HepG2 (cell line): ENCODE data around the gene SUN5. TPM values are rescaled to one million over a fixed set of nuclear protein-coding genes. Genes with fewer than 3 reads are reported as not detected.
A peak's percentile ranks its signal among the peaks of the same experiment; 100 is the strongest.

Experiments used
- ARID4A ChIP-seq: sonication (generic); formaldehyde crosslinking; IDR thresholded peaks from 2 replicates; pipeline ENCODE4 v1.5.0; 2020; ENCODE audit warnings: mild to moderate bottlenecking, missing genetic modification reagents, borderline replicate concordance
- BHLHE40 ChIP-seq: IDR thresholded peaks from 2 replicates; pipeline ENCODE4 v1.6.1; 2011; ENCODE audit warnings: low read length, improper control_type of control experiment
- CSRNP1 ChIP-seq: sonication (generic); formaldehyde crosslinking; IDR thresholded peaks from 2 replicates; pipeline ENCODE4 v1.8.1; 2023; ENCODE audit warnings: mild to moderate bottlenecking, missing genetic modification reagents
- DNMT1 ChIP-seq: sonication (generic); formaldehyde crosslinking; IDR thresholded peaks from 2 replicates; pipeline ENCODE4 v1.5.1; 2020; ENCODE audit warnings: mild to moderate bottlenecking, missing genetic modification reagents
- E2F1 ChIP-seq: sonication (generic); formaldehyde crosslinking; IDR thresholded peaks from 2 replicates; pipeline ENCODE4 v1.5.0; 2020; ENCODE audit warnings: missing genetic modification reagents
- IRX3 ChIP-seq: sonication (generic); formaldehyde crosslinking; IDR thresholded peaks from 2 replicates; pipeline ENCODE4 v1.8.1; 2023; ENCODE audit warnings: mild to moderate bottlenecking, low read depth, missing genetic modification reagents, borderline replicate concordance
- MLX ChIP-seq: IDR thresholded peaks from 2 replicates; pipeline ENCODE4 v1.6.1; 2016
- RARA ChIP-seq: IDR thresholded peaks from 2 replicates; pipeline ENCODE4 v1.6.1; 2016; ENCODE audit warnings: missing genetic modification reagents, missing compliant biosample characterization
- REXO4 ChIP-seq: sonication (generic); formaldehyde crosslinking; IDR thresholded peaks from 2 replicates; pipeline ENCODE4 v1.8.0; 2022; ENCODE audit warnings: missing genetic modification reagents, mild to moderate bottlenecking, borderline replicate concordance
- SALL1 ChIP-seq: sonication (generic); formaldehyde crosslinking; IDR thresholded peaks from 2 replicates; pipeline ENCODE4 v1.8.0; 2022; ENCODE audit warnings: mild to moderate bottlenecking, missing genetic modification reagents
- SNAPC2 ChIP-seq: sonication (generic); formaldehyde crosslinking; IDR thresholded peaks from 2 replicates; pipeline ENCODE4 v1.8.1; 2022; ENCODE audit warnings: mild to moderate bottlenecking, missing genetic modification reagents
- ZBTB43 ChIP-seq: sonication (generic); formaldehyde crosslinking; conservative IDR thresholded peaks from 2 replicates; pipeline ENCODE4 v1.4.0; 2020; ENCODE audit warnings: missing genetic modification reagents
- ZC3H13 ChIP-seq: sonication (generic); formaldehyde crosslinking; IDR thresholded peaks from 2 replicates; pipeline ENCODE4 v1.8.1; 2023; ENCODE audit warnings: mild to moderate bottlenecking, missing genetic modification reagents, moderate library complexity
- ZFAT ChIP-seq: sonication (generic); formaldehyde crosslinking; conservative IDR thresholded peaks from 2 replicates; pipeline ENCODE4 v1.8.1; 2023; ENCODE audit warnings: missing genetic modification reagents, inconsistent platforms
- ZFP36L1 ChIP-seq: sonication (generic); formaldehyde crosslinking; IDR thresholded peaks from 2 replicates; pipeline ENCODE4 v1.8.0; 2022; ENCODE audit warnings: mild to moderate bottlenecking, missing genetic modification reagents, moderate library complexity
- ZFX ChIP-seq: sonication (generic); formaldehyde crosslinking; IDR thresholded peaks from 2 replicates; pipeline ENCODE4 v1.4.0; 2020; ENCODE audit warnings: mild to moderate bottlenecking, low read depth, missing genetic modification reagents, moderate library complexity
- ZMYM3 ChIP-seq: sonication (generic); formaldehyde crosslinking; IDR thresholded peaks from 2 replicates; pipeline ENCODE4 v1.5.1; 2020; ENCODE audit warnings: mild to moderate bottlenecking, missing genetic modification reagents
- ZNF441 ChIP-seq: sonication (generic); formaldehyde crosslinking; IDR thresholded peaks from 2 replicates; pipeline ENCODE4 v1.7.0; 2021; ENCODE audit warnings: missing genetic modification reagents, borderline replicate concordance
- ZNF562 ChIP-seq: sonication (generic); formaldehyde crosslinking; IDR thresholded peaks from 2 replicates; pipeline ENCODE4 v1.8.0; 2022; ENCODE audit warnings: missing genetic modification reagents, borderline replicate concordance
- polyA plus RNA-seq, 8 experiments: library from polyadenylated mRNA; depleted of rRNA in 3 of 8; stranded (reverse) in 7 of 8; unstranded in 1 of 8; fragments of >200 nt; fragmentation: Illumina TruSeq in 4 of 8; extraction: Trizol in 4 of 8; gene quantifications; 2 replicates each; pipeline versions ENCODE4 v1.2.1 to v1.2.3, GENCODE V29; 2011 to 2016; ENCODE audit warnings: low read depth in 4 of 8, missing spikeins in 1 of 8, mixed read lengths in 1 of 8; ENCODE audit not compliant: insufficient read depth in 1 of 8
- total RNA-seq, 5 experiments: library from RNA; depleted of rRNA; stranded (reverse); fragments of >200 nt; fragmentation: Illumina TruSeq; extraction: Trizol; gene quantifications; 2 replicates each; pipeline ENCODE4 v1.2.3, GENCODE V29; 2016; ENCODE audit warnings: low read depth in 1 of 5

SUN5 gene
- total and polyA plus RNA-seq, 2 of the 13 experiments (the other 11 are each of a cell fraction or from before 2014, with no cell fraction given) = not detected

- TF ChIP-seq ZBTB43 (CRISPR knock-in tag) (peak; percentile 94), ZFAT (CRISPR knock-in tag) (no peak), REXO4 (peak; percentile 49; the same call in 1 of the 2 replicates), SNAPC2 (CRISPR knock-in tag) (peak; percentile 18; the same call in 1 of the 2 replicates), IRX3 (CRISPR knock-in tag) (0 out of 2 replicates have a peak, but pooled peaks have one; percentile 60), DNMT1 (peak; percentile 76; the same call in 1 of the 2 replicates), BHLHE40 (no peak), E2F1 (no peak), CSRNP1 (CRISPR knock-in tag) (peak; percentile 80; the same call in 1 of the 2 replicates), ZFP36L1 (CRISPR knock-in tag) (no peak), ZNF562 (CRISPR knock-in tag) (0 out of 2 replicates have a peak, but pooled peaks have one; percentile 17), ZC3H13 (CRISPR knock-in tag) (peak; percentile 99), RARA (CRISPR knock-in tag) (0 out of 2 replicates have a peak, but pooled peaks have one; percentile 12), ZMYM3 (peak; percentile 29; the same call in 1 of the 2 replicates), ZNF441 (CRISPR knock-in tag) (0 out of 2 replicates have a peak, but pooled peaks have one; percentile 38), ARID4A (CRISPR knock-in tag) (0 out of 2 replicates have a peak, but pooled peaks have one; percentile 4), MLX (CRISPR knock-in tag) (peak; percentile 41; the same call in 1 of the 2 replicates), ZFX (CRISPR knock-in tag) (peak; percentile 38), SALL1 (CRISPR knock-in tag) (peak; percentile 20; the same call in 1 of the 2 replicates)
Measured at GRCh38 chr20:33026072-33026778, 22.0 kb upstream of the SUN5 start (continued).
